HEK293T (cell line): ENCODE data around the gene PLCB1.

ENCODE experiments used
- ARNT ChIP-seq: fragments of 450-650 bp; IDR thresholded peaks from 2 replicates; pipeline ENCODE4 v1.6.1; 2017; ENCODE audit warnings: mild to moderate bottlenecking
- BHLHE40 ChIP-seq: fragments of 450-650 bp; IDR thresholded peaks from 2 replicates; pipeline ENCODE4 v1.6.1; 2016; ENCODE audit warnings: mild to moderate bottlenecking, moderate library complexity, borderline replicate concordance
- CTBP1 ChIP-seq: fragments of 450-650 bp; IDR thresholded peaks from 2 replicates; pipeline ENCODE4 v1.6.1; 2016; ENCODE audit warnings: borderline replicate concordance
- ELF4 ChIP-seq: fragments of 450-650 bp; IDR thresholded peaks from 2 replicates; pipeline ENCODE4 v1.6.1; 2017; ENCODE audit warnings: antibody characterized with exemption
- FOXA1 ChIP-seq: fragments of 450-650 bp; IDR thresholded peaks from 2 replicates; pipeline ENCODE4 v1.6.1; 2016; ENCODE audit warnings: mild to moderate bottlenecking
- FOXK2 ChIP-seq: fragments of 450-650 bp; IDR thresholded peaks from 2 replicates; pipeline ENCODE4 v1.6.1; 2016; ENCODE audit warnings: mild to moderate bottlenecking
- HDGF ChIP-seq: fragments of 450-650 bp; IDR thresholded peaks from 2 replicates; pipeline ENCODE4 v1.6.1; 2017; ENCODE audit warnings: antibody characterized with exemption, borderline replicate concordance
- L3MBTL2 ChIP-seq: fragments of 450-650 bp; conservative IDR thresholded peaks from 2 replicates; pipeline ENCODE4 v1.6.1; 2016; ENCODE audit warnings: mild to moderate bottlenecking
- NFRKB ChIP-seq: fragments of 450-650 bp; IDR thresholded peaks from 2 replicates; pipeline ENCODE4 v1.6.1; 2016; ENCODE audit warnings: mild to moderate bottlenecking, moderate library complexity
- SP1 ChIP-seq: fragments of 450-650 bp; IDR thresholded peaks from 2 replicates; pipeline ENCODE4 v1.6.1; 2017
- SUZ12 ChIP-seq: fragments of 450-650 bp; IDR thresholded peaks from 2 replicates; pipeline ENCODE4 v1.6.1; 2016; ENCODE audit warnings: mild to moderate bottlenecking
- TARDBP ChIP-seq: fragments of 450-650 bp; IDR thresholded peaks from 2 replicates; pipeline ENCODE4 v1.6.1; 2016

GRCh38 chr20:8144282-8145245 lies 12.5 kb downstream of the PLCB1 start:
- TF ChIP-seq SP1 (no peak), TARDBP (no peak), FOXA1 (no peak), FOXK2 (no peak), HDGF (no peak), BHLHE40 (no peak), SUZ12 (no peak), ELF4 (no peak), CTBP1 (no peak), NFRKB (no peak), L3MBTL2 (no peak), ARNT (no peak)
